ENCODE measurements around the gene TMPRSS4. TPM values are rescaled to one million over a fixed set of nuclear protein-coding genes. Genes with fewer than 3 reads are reported as not detected.

TMPRSS4 gene
- polyA plus RNA-seq, 3 donors, result not detected

GRCh38 chr11:118084247-118084646 is 7.4 kb downstream of the TMPRSS4 start:
- 0% methylated on average over 3 of the region's 4 CpGs for WGBS (ENCODE audit: insufficient coverage)
- peak overlapping the region in 1 of 3 experiments; percentile 43 for H3K4me3 ChIP-seq (replicated peaks in 1 of 3; ENCODE audit: low read depth in 2 of 3, low read length in 3 of 3)
- peaks cover 15 to 21% of the 10 kb centered on the region in 2 donors for H3K9me3 ChIP-seq (replicated peaks in 1 of 2; ENCODE audit: control insufficient read depth in 1 of 2, insufficient read depth in 1 of 2, low read length in 2 of 2)
- H3K27me3 ChIP-seq (ENCODE audit: control insufficient read depth in 2 of 2, insufficient read depth in 2 of 2, low read length in 2 of 2), result no peaks in the 10 kb centered on the region
- H4K20me1 ChIP-seq (ENCODE audit: insufficient read depth, low read length), result no peaks in the 10 kb centered on the region
- TF ChIP-seq, protein P1, sequence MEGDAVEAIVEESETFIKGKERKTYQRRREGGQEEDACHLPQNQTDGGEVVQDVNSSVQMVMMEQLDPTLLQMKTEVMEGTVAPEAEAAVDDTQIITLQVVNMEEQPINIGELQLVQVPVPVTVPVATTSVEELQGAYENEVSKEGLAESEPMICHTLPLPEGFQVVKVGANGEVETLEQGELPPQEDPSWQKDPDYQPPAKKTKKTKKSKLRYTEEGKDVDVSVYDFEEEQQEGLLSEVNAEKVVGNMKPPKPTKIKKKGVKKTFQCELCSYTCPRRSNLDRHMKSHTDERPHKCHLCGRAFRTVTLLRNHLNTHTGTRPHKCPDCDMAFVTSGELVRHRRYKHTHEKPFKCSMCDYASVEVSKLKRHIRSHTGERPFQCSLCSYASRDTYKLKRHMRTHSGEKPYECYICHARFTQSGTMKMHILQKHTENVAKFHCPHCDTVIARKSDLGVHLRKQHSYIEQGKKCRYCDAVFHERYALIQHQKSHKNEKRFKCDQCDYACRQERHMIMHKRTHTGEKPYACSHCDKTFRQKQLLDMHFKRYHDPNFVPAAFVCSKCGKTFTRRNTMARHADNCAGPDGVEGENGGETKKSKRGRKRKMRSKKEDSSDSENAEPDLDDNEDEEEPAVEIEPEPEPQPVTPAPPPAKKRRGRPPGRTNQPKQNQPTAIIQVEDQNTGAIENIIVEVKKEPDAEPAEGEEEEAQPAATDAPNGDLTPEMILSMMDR (IDR thresholded peaks at IDR 0.05), result no peak
- Mint-ChIP-seq H3K36me3 (peaks cover 7 to 13% of the 10 kb centered on the region in 2 donors), H3K4me1 (peaks cover 83% of the 10 kb centered on the region), H3K27ac (peak overlapping the region; percentile 66 to 97 (median 90)), H3K4me3 (peak overlapping the region in 1 of 2 donors; percentile 72), H3K9me3 (peaks cover 8 to 31% (median 20%) of the 10 kb centered on the region in 7 donors), H3K27me3 (ENCODE audit: low read depth in 3 of 3) (peaks cover 0 to 10% (median 4%) of the 10 kb centered on the region in 3 donors)
- peak overlapping the region; percentile 29 to 70 for H3K27ac ChIP-seq (ENCODE audit: low read depth in 1 of 2, low read length in 2 of 2)
- peak; percentile 47 to 76 (median 60) for DNase-seq
- peak overlapping the region; percentile 39 for H3K4me2 ChIP-seq (replicated peaks; ENCODE audit: extremely low read depth, low read length, poor library complexity, severe bottlenecking)
- peaks cover 81 to 84% of the 10 kb centered on the region in 2 donors for H3K4me1 ChIP-seq (ENCODE audit: control insufficient read depth in 1 of 2, insufficient read depth in 2 of 2, low read length in 2 of 2)
- intact Hi-C loops (cut with micrococcal nuclease), result loop anchor here in 1 of 2 donors (10.0 kb wide), 1 partner anchor 69 kb away; no protein-coding TSS in a partner anchor
- H3K79me2 ChIP-seq (ENCODE audit: insufficient read depth, low read length), result no peaks in the 10 kb centered on the region
- H3K36me3 ChIP-seq (replicated peaks in 1 of 2; ENCODE audit: control insufficient read depth in 1 of 2, insufficient read depth in 2 of 2, low read length in 2 of 2), result no peaks in the 10 kb centered on the region
- H2AFZ ChIP-seq (ENCODE audit: insufficient read depth, low read depth, low read length, poor library complexity, severe bottlenecking), result no peak overlapping the region
- H3K9ac ChIP-seq (ENCODE audit: insufficient read depth, low read length, poor library complexity, severe bottlenecking), result peak overlapping the region; percentile 16

- TF ChIP-seq, protein P1 (IDR thresholded peaks at IDR 0.05), result no peak
- no peak for DNase-seq
- H3K36me3 ChIP-seq (replicated peaks in 1 of 2; ENCODE audit: control insufficient read depth in 1 of 2, insufficient read depth in 2 of 2, low read length in 2 of 2), result no peaks in the 10 kb centered on the region
- H3K9ac ChIP-seq (ENCODE audit: insufficient read depth, low read length, poor library complexity, severe bottlenecking), result peak overlapping the region; percentile 16
- H2AFZ ChIP-seq (ENCODE audit: insufficient read depth, low read depth, low read length, poor library complexity, severe bottlenecking), result no peak overlapping the region
- no peaks in the 10 kb centered on the region for H3K27me3 ChIP-seq (ENCODE audit: control insufficient read depth in 2 of 2, insufficient read depth in 2 of 2, low read length in 2 of 2)
- no peaks in the 10 kb centered on the region for H4K20me1 ChIP-seq (ENCODE audit: insufficient read depth, low read length)
- peak overlapping the region; percentile 29 to 70 for H3K27ac ChIP-seq (ENCODE audit: low read depth in 1 of 2, low read length in 2 of 2)
- H3K9me3 ChIP-seq (replicated peaks in 1 of 2; ENCODE audit: control insufficient read depth in 1 of 2, insufficient read depth in 1 of 2, low read length in 2 of 2), result peaks cover 15 to 21% of the 10 kb centered on the region in 2 donors
- intact Hi-C loops (cut with micrococcal nuclease), result loop anchor here in 1 of 2 donors (10.0 kb wide), 1 partner anchor 70 kb away; no protein-coding TSS in a partner anchor
- H3K79me2 ChIP-seq (ENCODE audit: insufficient read depth, low read length), result no peaks in the 10 kb centered on the region
- H3K4me3 ChIP-seq (replicated peaks in 1 of 3; ENCODE audit: low read depth in 2 of 3, low read length in 3 of 3), result peak overlapping the region in 1 of 3 experiments; percentile 43
- Mint-ChIP-seq H3K27ac (peak overlapping the region; percentile 66 to 97 (median 90)), H3K4me1 (peaks cover 84% of the 10 kb centered on the region), H3K36me3 (peaks cover 7 to 13% of the 10 kb centered on the region in 2 donors), H3K4me3 (peak overlapping the region in 1 of 2 donors; percentile 72), H3K9me3 (peaks cover 8 to 31% (median 20%) of the 10 kb centered on the region in 7 donors), H3K27me3 (ENCODE audit: low read depth in 3 of 3) (peaks cover 0 to 10% (median 6%) of the 10 kb centered on the region in 3 donors)
- peak overlapping the region; percentile 39 for H3K4me2 ChIP-seq (replicated peaks; ENCODE audit: extremely low read depth, low read length, poor library complexity, severe bottlenecking)
- H3K4me1 ChIP-seq (ENCODE audit: control insufficient read depth in 1 of 2, insufficient read depth in 2 of 2, low read length in 2 of 2), result peaks cover 84 to 86% of the 10 kb centered on the region in 2 donors
Measured at GRCh38 chr11:118084656-118085055, 7.8 kb downstream of the TMPRSS4 start.

All from CD14-positive monocyte (primary cell).